K562 (cell line): ENCODE measurements around the gene UBE3B. TPM values are rescaled to one million over a fixed set of nuclear protein-coding genes. Genes with fewer than 3 reads are reported as not detected.

Source experiments
- ATAC-seq: fragments of 200-7000 bp; cut with Tn5 transposase; 3 replicates; pipeline ENCODE4 v1.9.1; 2020; ENCODE audit warnings: moderate library complexity
- BruUV-seq: library from RNA; stranded (reverse); fragments of 400-500 nt; replicated peaks from 2 replicates; lab custom pipeline; 2021; lab: Mats Ljungman, UMichigan
- CTCF ChIA-PET: fragments of 300-600 bp; formaldehyde crosslinking; extraction: SDS; loops from one replicate; lab custom pipeline; 2021; ENCODE audit warnings: low intra/inter-chr PET ratio; lab: Yijun Ruan, JAX
- POLR2A ChIA-PET: fragments of 300-600, 350-650 bp; sonication (Branson Sonifier 250); formaldehyde crosslinking; extraction: SDS; loops from one replicate; lab custom pipeline; 2021; ENCODE audit warnings: antibody characterized with exemption, inconsistent platforms; lab: Yijun Ruan, JAX
- DNase-seq, 4 experiments: peaks; one replicate each; pipeline versions ENCODE4 v3.0.0 to v3.0.0-alpha.2; 2011 to 2018; ENCODE audit warnings: low spot score in 3 of 4, mixed read lengths in 3 of 4; ENCODE audit errors: extremely low read depth in 1 of 4
- FAIRE-seq: peaks from 2 replicates; lab custom pipeline; 2011; peaks lifted over from hg19 to GRCh38; lab: Jason Lieb, UNC
- H2AFZ ChIP-seq: 2 replicates; pipeline ENCODE4 v1.6.0; 2011; ENCODE audit warnings: low read depth, low read length, control low read depth, inconsistent platforms
- H3K27ac ChIP-seq: fragments of 200-600 bp; 3 replicates; pipeline ENCODE4 v1.8.0; 2011; ENCODE audit warnings: low read depth, mild to moderate bottlenecking, control low read depth, inconsistent platforms, low read length, moderate library complexity, mixed read lengths; ENCODE audit errors: extremely low read depth
- H3K27me3 ChIP-seq, 2 experiments: fragments of 300-600 bp in 1 of 2; 2 replicates in 1 of 2; 3 replicates in 1 of 2; pipeline versions ENCODE4 v1.6.0 to v1.8.0; 2011; ENCODE audit warnings: inconsistent platforms in 2 of 2, low read length in 2 of 2, mild to moderate bottlenecking in 1 of 2, mixed read lengths in 1 of 2, moderate library complexity in 1 of 2; ENCODE audit not compliant: control insufficient read depth in 2 of 2, insufficient read depth in 2 of 2
- H3K36me3 ChIP-seq: fragments of 300-600 bp; 3 replicates; pipeline ENCODE4 v1.8.0; 2011; ENCODE audit warnings: mild to moderate bottlenecking, low read length, inconsistent platforms; ENCODE audit not compliant: control insufficient read depth, insufficient read depth
- H3K4me1 ChIP-seq, 2 experiments: fragments of 200-600 bp in 1 of 2; replicated peaks in 1 of 2; 2 replicates in 1 of 2; 3 replicates in 1 of 2; pipeline versions ENCODE4 v1.5.1 to v1.8.0; 2011; ENCODE audit warnings: inconsistent platforms in 2 of 2, low read length in 2 of 2, mild to moderate bottlenecking in 1 of 2, mixed read lengths in 1 of 2, moderate library complexity in 1 of 2; ENCODE audit not compliant: control insufficient read depth in 2 of 2, insufficient read depth in 2 of 2
- H3K4me2 ChIP-seq: 2 replicates; pipeline ENCODE4 v1.6.1; 2011; ENCODE audit warnings: low read length, control low read depth, inconsistent platforms, mixed read lengths; ENCODE audit not compliant: insufficient read depth
- H3K4me3 ChIP-seq: fragments of 200-600 bp; sonication (generic), shearing (Covaris generic); 2 replicates; pipeline ENCODE4 v1.5.1; 2016; ENCODE audit warnings: control low read depth, inconsistent platforms
- H3K79me2 ChIP-seq: fragments of 200-600 bp; 3 replicates; pipeline ENCODE4 v1.8.0; 2011; ENCODE audit warnings: low read length, inconsistent platforms; ENCODE audit not compliant: control insufficient read depth, insufficient read depth
- H3K9ac ChIP-seq, 2 experiments: 2 replicates each; pipeline versions ENCODE4 v1.6.0 to v1.6.1; 2011; ENCODE audit warnings: low read depth in 2 of 2, low read length in 2 of 2, control low read depth in 1 of 2, inconsistent platforms in 1 of 2, mild to moderate bottlenecking in 1 of 2, mixed read lengths in 1 of 2; ENCODE audit not compliant: insufficient read depth in 1 of 2
- H3K9me1 ChIP-seq: one replicate; pipeline ENCODE4 v1.6.0; 2011; ENCODE audit warnings: inconsistent platforms, mild to moderate bottlenecking, low read length, moderate library complexity; ENCODE audit not compliant: control insufficient read depth, insufficient read depth
- H3K9me3 ChIP-seq: replicated peaks from 2 replicates; pipeline ENCODE4 v1.5.1; 2011; ENCODE audit warnings: low read depth, low read length, inconsistent platforms; ENCODE audit not compliant: control insufficient read depth, insufficient read depth
- H4K20me1 ChIP-seq: replicated peaks from 2 replicates; pipeline ENCODE4 v1.6.1; 2011; ENCODE audit warnings: low read length, inconsistent platforms, mixed read lengths; ENCODE audit not compliant: control insufficient read depth, insufficient read depth
- CBFA2T3 ChIP-seq: fragments of 450-650 bp; IDR thresholded peaks from 2 replicates; pipeline ENCODE4 v1.6.1; 2017
- ERF ChIP-seq: fragments of 450-650 bp; formaldehyde crosslinking; IDR thresholded peaks from 2 replicates; pipeline ENCODE4 v1.4.0; 2020; ENCODE audit warnings: mild to moderate bottlenecking, mixed read lengths
- HMGN3 ChIP-seq: IDR thresholded peaks from 2 replicates; pipeline ENCODE4 v1.6.1; 2011; ENCODE audit warnings: borderline replicate concordance, low read depth, mild to moderate bottlenecking, mixed read lengths, low read length; ENCODE audit not compliant: insufficient read length; ENCODE audit errors: extremely low read depth
- MAFG ChIP-seq: fragments of 450-650 bp; conservative IDR thresholded peaks from 2 replicates; pipeline ENCODE4 v1.6.1; 2016; ENCODE audit warnings: missing genetic modification characterization, missing compliant biosample characterization
- PATZ1 ChIP-seq: fragments of 250-450 bp; sonication (Bioruptor Pico); IDR thresholded peaks from 2 replicates; pipeline ENCODE4 v1.5.0; 2020; ENCODE audit warnings: mild to moderate bottlenecking, borderline replicate concordance
- PHF21A ChIP-seq: fragments of 450-650 bp; IDR thresholded peaks from 2 replicates; pipeline ENCODE4 v1.6.1; 2017; ENCODE audit warnings: low read depth, borderline replicate concordance
- PYGO2 ChIP-seq: fragments of 450-650 bp; IDR thresholded peaks from 2 replicates; pipeline ENCODE4 v1.6.1; 2016; ENCODE audit warnings: mild to moderate bottlenecking, missing genetic modification characterization, moderate library complexity, missing compliant biosample characterization
- ZC3H11A ChIP-seq: IDR thresholded peaks from 2 replicates; pipeline ENCODE4 v1.6.1; 2012; ENCODE audit warnings: low read depth, low read length, improper control_type of control experiment
- ZNF277 ChIP-seq: fragments of 250-450 bp; sonication (Bioruptor Pico); IDR thresholded peaks from 2 replicates; pipeline ENCODE4 v1.8.0; 2022; ENCODE audit warnings: inconsistent platforms, mild to moderate bottlenecking, moderate library complexity, borderline replicate concordance
- WGBS: fragments of 100-300 bp; shearing (Covaris generic); methylation state at CpG from one replicate; pipeline ENCODE4 v1.1.6; 2016; ENCODE audit warnings: low coverage, mixed read lengths; ENCODE audit not compliant: insufficient coverage; ENCODE audit errors: missing lambda C conversion rate; 5-methylcytosine and 5-hydroxymethylcytosine counted together
- in situ Hi-C: fragments of 300-500 bp; cut with MboI; formaldehyde crosslinking; loops from 4 replicates; pipeline ENCODE4 v1.15.0; 2018; ENCODE audit warnings: inconsistent platforms, mixed read lengths
- intact Hi-C: fragments of 100-400 bp; cut with micrococcal nuclease; formaldehyde crosslinking; loops from 2 replicates; pipeline ENCODE4 v1.14.2; 2022
- polyA plus RNA-seq, 8 experiments: library from polyadenylated mRNA; depleted of rRNA in 4 of 8; stranded (reverse) in 5 of 8; unstranded in 3 of 8; fragments of >200 nt; fragmentation: Nextera tagmentation in 2 of 8; fragmentation: Illumina TruSeq in 1 of 8; extraction: Ambion mirVana in 2 of 8; extraction: Trizol in 1 of 8; gene quantifications; 2 replicates each; pipeline versions ENCODE4 v1.2.1 to v1.2.3, GENCODE V29; 2011 to 2014; ENCODE audit warnings: inconsistent platforms in 1 of 8, missing spikeins in 1 of 8
- total RNA-seq, 7 experiments: library from RNA; depleted of rRNA in 6 of 7; stranded (reverse); fragments of >200 nt in 6 of 7; fragmentation: Illumina TruSeq in 2 of 7; extraction: Trizol in 2 of 7; gene quantifications; 2 replicates each; pipeline versions ENCODE4 v1.2.1 to v1.2.3, GENCODE V29; 2011 to 2021; ENCODE audit warnings: low replicate concordance in 1 of 7
- TF ChIP-seq, protein P1 (sequence below): fragments of 450-650 bp; IDR thresholded peaks from 2 replicates; pipeline ENCODE4 v1.7.1; 2018; ENCODE audit warnings: mild to moderate bottlenecking, low read depth; ENCODE audit not compliant: partially characterized antibody
- TF ChIP-seq, protein P2 (sequence below): fragments of 250-450 bp; sonication (Bioruptor Pico); IDR thresholded peaks from 2 replicates; pipeline ENCODE4 v1.9.0; 2021; ENCODE audit warnings: mild to moderate bottlenecking
- TF ChIP-seq, protein P3 (sequence below): fragments of 250-450 bp; sonication (Bioruptor Pico); IDR thresholded peaks from 2 replicates; pipeline ENCODE4 v1.8.0; 2022; ENCODE audit warnings: inconsistent platforms
- TF ChIP-seq, protein P4 (sequence below): fragments of 450-650 bp; formaldehyde crosslinking; IDR thresholded peaks from 2 replicates; pipeline ENCODE4 v1.4.0; 2022; ENCODE audit warnings: missing genetic modification characterization

UBE3B gene
- total and polyA plus RNA-seq, 9 of the 15 experiments (the other 6 are each of a cell fraction or from before 2014, with no cell fraction given) = 7.6 to 23.6 (median 15.5) TPM

DNA sequence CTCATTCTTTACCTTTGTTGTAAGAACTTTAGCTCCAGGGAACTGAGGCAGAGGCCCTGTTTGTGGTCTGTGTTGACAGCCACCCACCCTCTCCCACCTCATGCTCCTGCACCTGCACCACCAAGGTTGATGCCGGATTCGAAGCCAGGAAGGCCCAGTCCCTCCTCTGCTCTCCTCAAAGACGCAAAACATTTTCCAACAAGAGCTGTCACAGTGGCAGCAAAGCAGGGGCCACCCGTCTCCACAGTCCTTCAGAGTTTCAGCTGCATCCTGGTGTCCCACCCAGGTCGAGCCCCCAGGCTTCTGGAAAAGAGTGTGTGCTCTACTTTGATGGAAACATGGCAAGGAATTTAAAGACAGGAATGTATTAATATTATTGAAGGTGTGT lies 58.4 kb downstream of the UBE3B start:
- H3K4me1 ChIP-seq = peaks cover 0 to 5% of the 10 kb centered on the region in 2 experiments; a peak in 2 of 5 replicates
- WGBS = 44% methylated on average over 5 of the region's 5 CpGs
- in situ Hi-C loops = no loop called here
- no peak overlapping the region for H3K4me3 ChIP-seq
- peaks cover 16 to 38% of the 10 kb centered on the region in 2 experiments for H3K27me3 ChIP-seq
- intact Hi-C loops = no loop called here
- peaks cover 3% of the 10 kb centered on the region; the same call in 2 of the 3 replicates for H3K36me3 ChIP-seq
- no peaks in the 10 kb centered on the region for H3K9me1 ChIP-seq
- POLR2A ChIA-PET = no interaction called here
- H3K9ac ChIP-seq = no peak overlapping the region
- H3K9me3 ChIP-seq = no peaks in the 10 kb centered on the region
- FAIRE-seq = no peak
- no peak for ATAC-seq
- BruUV-seq = no TSS peak
- no peak overlapping the region for H3K4me2 ChIP-seq
- no peak overlapping the region for H2AFZ ChIP-seq
- H4K20me1 ChIP-seq = peaks cover 14% of the 10 kb centered on the region; the same call in 1 of the 2 replicates
- no peak for DNase-seq
- CTCF ChIA-PET = no interaction called here
- H3K27ac ChIP-seq = no peak overlapping the region
- H3K79me2 ChIP-seq = no peaks in the 10 kb centered on the region
- TF ChIP-seq ERF (CRISPR knock-in tag) = no peak
- no peak for TF ChIP-seq PATZ1 (CRISPR knock-in tag)
- no peak for TF ChIP-seq CBFA2T3
- TF ChIP-seq, protein P1, sequence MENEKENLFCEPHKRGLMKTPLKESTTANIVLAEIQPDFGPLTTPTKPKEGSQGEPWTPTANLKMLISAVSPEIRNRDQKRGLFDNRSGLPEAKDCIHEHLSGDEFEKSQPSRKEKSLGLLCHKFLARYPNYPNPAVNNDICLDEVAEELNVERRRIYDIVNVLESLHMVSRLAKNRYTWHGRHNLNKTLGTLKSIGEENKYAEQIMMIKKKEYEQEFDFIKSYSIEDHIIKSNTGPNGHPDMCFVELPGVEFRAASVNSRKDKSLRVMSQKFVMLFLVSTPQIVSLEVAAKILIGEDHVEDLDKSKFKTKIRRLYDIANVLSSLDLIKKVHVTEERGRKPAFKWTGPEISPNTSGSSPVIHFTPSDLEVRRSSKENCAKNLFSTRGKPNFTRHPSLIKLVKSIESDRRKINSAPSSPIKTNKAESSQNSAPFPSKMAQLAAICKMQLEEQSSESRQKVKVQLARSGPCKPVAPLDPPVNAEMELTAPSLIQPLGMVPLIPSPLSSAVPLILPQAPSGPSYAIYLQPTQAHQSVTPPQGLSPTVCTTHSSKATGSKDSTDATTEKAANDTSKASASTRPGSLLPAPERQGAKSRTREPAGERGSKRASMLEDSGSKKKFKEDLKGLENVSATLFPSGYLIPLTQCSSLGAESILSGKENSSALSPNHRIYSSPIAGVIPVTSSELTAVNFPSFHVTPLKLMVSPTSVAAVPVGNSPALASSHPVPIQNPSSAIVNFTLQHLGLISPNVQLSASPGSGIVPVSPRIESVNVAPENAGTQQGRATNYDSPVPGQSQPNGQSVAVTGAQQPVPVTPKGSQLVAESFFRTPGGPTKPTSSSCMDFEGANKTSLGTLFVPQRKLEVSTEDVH = no peak
- TF ChIP-seq PYGO2 (tag) = no peak
- TF ChIP-seq, protein P2, sequence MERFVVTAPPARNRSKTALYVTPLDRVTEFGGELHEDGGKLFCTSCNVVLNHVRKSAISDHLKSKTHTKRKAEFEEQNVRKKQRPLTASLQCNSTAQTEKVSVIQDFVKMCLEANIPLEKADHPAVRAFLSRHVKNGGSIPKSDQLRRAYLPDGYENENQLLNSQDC = no peak
- TF ChIP-seq, protein P3, sequence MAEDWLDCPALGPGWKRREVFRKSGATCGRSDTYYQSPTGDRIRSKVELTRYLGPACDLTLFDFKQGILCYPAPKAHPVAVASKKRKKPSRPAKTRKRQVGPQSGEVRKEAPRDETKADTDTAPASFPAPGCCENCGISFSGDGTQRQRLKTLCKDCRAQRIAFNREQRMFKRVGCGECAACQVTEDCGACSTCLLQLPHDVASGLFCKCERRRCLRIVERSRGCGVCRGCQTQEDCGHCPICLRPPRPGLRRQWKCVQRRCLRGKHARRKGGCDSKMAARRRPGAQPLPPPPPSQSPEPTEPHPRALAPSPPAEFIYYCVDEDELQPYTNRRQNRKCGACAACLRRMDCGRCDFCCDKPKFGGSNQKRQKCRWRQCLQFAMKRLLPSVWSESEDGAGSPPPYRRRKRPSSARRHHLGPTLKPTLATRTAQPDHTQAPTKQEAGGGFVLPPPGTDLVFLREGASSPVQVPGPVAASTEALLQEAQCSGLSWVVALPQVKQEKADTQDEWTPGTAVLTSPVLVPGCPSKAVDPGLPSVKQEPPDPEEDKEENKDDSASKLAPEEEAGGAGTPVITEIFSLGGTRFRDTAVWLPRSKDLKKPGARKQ (CRISPR knock-in tag) = no peak
- no peak for TF ChIP-seq ZC3H11A
- no peak for TF ChIP-seq PHF21A
- TF ChIP-seq, protein P4, sequence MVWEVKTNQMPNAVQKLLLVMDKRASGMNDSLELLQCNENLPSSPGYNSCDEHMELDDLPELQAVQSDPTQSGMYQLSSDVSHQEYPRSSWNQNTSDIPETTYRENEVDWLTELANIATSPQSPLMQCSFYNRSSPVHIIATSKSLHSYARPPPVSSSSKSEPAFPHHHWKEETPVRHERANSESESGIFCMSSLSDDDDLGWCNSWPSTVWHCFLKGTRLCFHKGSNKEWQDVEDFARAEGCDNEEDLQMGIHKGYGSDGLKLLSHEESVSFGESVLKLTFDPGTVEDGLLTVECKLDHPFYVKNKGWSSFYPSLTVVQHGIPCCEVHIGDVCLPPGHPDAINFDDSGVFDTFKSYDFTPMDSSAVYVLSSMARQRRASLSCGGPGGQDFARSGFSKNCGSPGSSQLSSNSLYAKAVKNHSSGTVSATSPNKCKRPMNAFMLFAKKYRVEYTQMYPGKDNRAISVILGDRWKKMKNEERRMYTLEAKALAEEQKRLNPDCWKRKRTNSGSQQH (CRISPR knock-in tag) = no peak
- no peak for TF ChIP-seq ZNF277 (CRISPR knock-in tag)
- no peak for TF ChIP-seq MAFG
- no peak for TF ChIP-seq HMGN3
